Measurements from ENCODE around the gene SETD5. TPM values are rescaled to one million over a fixed set of nuclear protein-coding genes. Genes with fewer than 3 reads are reported as not detected.

The SETD5 gene
- total RNA-seq, 1 donor from 2014 or later: 167 TPM

GRCh38 chr3:9400616-9401015 is 3.2 kb downstream of the SETD5 start:
- no peaks in the 10 kb centered on the region for H3K36me3 ChIP-seq (ENCODE audit: insufficient read depth, low read length)
- H3K27me3 Mint-ChIP-seq (ENCODE audit: low read depth, unreplicated experiment): no peaks in the 10 kb centered on the region
- peaks cover 3% of the 10 kb centered on the region for H3K36me3 Mint-ChIP-seq (ENCODE audit: low read depth, unreplicated experiment)
- H3K9me3 Mint-ChIP-seq (ENCODE audit: unreplicated experiment): no peaks in the 10 kb centered on the region
- no peaks in the 10 kb centered on the region for H3K9me3 ChIP-seq (ENCODE audit: insufficient read depth, low read depth, low read length)
- H3K4me3 Mint-ChIP-seq (ENCODE audit: unreplicated experiment): peak overlapping the region; percentile 99
- DNase-seq (ENCODE audit: low read depth): no peak
- peaks cover 76% of the 10 kb centered on the region for H4K20me1 ChIP-seq (ENCODE audit: insufficient read depth, low read length)
- peak overlapping the region; percentile 82 for H3K27ac Mint-ChIP-seq (ENCODE audit: unreplicated experiment)
- H3K9ac ChIP-seq (ENCODE audit: low read length): peak overlapping the region; percentile 54
- H3K4me1 ChIP-seq (ENCODE audit: insufficient read depth, low read length): peaks cover 46% of the 10 kb centered on the region
- H3K4me2 ChIP-seq (ENCODE audit: low read length): peak overlapping the region; percentile 93
- no peak overlapping the region for H2AFZ ChIP-seq (ENCODE audit: low read depth, low read length)
- TF ChIP-seq, protein P1, sequence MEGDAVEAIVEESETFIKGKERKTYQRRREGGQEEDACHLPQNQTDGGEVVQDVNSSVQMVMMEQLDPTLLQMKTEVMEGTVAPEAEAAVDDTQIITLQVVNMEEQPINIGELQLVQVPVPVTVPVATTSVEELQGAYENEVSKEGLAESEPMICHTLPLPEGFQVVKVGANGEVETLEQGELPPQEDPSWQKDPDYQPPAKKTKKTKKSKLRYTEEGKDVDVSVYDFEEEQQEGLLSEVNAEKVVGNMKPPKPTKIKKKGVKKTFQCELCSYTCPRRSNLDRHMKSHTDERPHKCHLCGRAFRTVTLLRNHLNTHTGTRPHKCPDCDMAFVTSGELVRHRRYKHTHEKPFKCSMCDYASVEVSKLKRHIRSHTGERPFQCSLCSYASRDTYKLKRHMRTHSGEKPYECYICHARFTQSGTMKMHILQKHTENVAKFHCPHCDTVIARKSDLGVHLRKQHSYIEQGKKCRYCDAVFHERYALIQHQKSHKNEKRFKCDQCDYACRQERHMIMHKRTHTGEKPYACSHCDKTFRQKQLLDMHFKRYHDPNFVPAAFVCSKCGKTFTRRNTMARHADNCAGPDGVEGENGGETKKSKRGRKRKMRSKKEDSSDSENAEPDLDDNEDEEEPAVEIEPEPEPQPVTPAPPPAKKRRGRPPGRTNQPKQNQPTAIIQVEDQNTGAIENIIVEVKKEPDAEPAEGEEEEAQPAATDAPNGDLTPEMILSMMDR (IDR thresholded peaks at IDR 0.05; ENCODE audit: insufficient read depth, low read depth, low read length): no peak
- TF ChIP-seq EZH2 (IDR thresholded peaks at IDR 0.05; ENCODE audit: insufficient read depth, low read length): no peak
- H3K27me3 ChIP-seq (ENCODE audit: insufficient read depth, low read length): no peaks in the 10 kb centered on the region
- peak overlapping the region; percentile 99 for H3K27ac ChIP-seq (ENCODE audit: low read depth, low read length)
- peaks cover 21% of the 10 kb centered on the region for H3K4me1 Mint-ChIP-seq (ENCODE audit: low read depth, unreplicated experiment)
- H3K4me3 ChIP-seq (ENCODE audit: insufficient read depth, low read depth, low read length): peak overlapping the region; percentile 45
- FAIRE-seq: no peak
- peaks cover 85% of the 10 kb centered on the region for H3K79me2 ChIP-seq (ENCODE audit: insufficient read depth, low read length)

GRCh38 chr3:9401986-9402385 is 4.6 kb downstream of the SETD5 start:
- peaks cover 85% of the 10 kb centered on the region for H4K20me1 ChIP-seq (ENCODE audit: insufficient read depth, low read length)
- no peaks in the 10 kb centered on the region for H3K9me3 Mint-ChIP-seq (ENCODE audit: unreplicated experiment)
- peak overlapping the region; percentile 99 for H3K4me3 Mint-ChIP-seq (ENCODE audit: unreplicated experiment)
- peak overlapping the region; percentile 93 for H3K4me2 ChIP-seq (ENCODE audit: low read length)
- peak overlapping the region; percentile 21 for H3K4me3 ChIP-seq (ENCODE audit: insufficient read depth, low read depth, low read length)
- no peak for FAIRE-seq
- H3K27ac Mint-ChIP-seq (ENCODE audit: unreplicated experiment): peak overlapping the region; percentile 83
- no peaks in the 10 kb centered on the region for H3K36me3 ChIP-seq (ENCODE audit: insufficient read depth, low read length)
- no peaks in the 10 kb centered on the region for H3K9me3 ChIP-seq (ENCODE audit: insufficient read depth, low read depth, low read length)
- DNase-seq (ENCODE audit: low read depth): no peak
- peak overlapping the region; percentile 42 for H3K9ac ChIP-seq (ENCODE audit: low read length)
- H3K79me2 ChIP-seq (ENCODE audit: insufficient read depth, low read length): peaks cover 93% of the 10 kb centered on the region
- peaks cover 43% of the 10 kb centered on the region for H3K4me1 ChIP-seq (ENCODE audit: insufficient read depth, low read length)
- H3K27me3 Mint-ChIP-seq (ENCODE audit: low read depth, unreplicated experiment): no peaks in the 10 kb centered on the region
- TF ChIP-seq EZH2 (IDR thresholded peaks at IDR 0.05; ENCODE audit: insufficient read depth, low read length): no peak
- TF ChIP-seq, protein P1 (IDR thresholded peaks at IDR 0.05; ENCODE audit: insufficient read depth, low read depth, low read length): no peak
- peaks cover 3% of the 10 kb centered on the region for H3K36me3 Mint-ChIP-seq (ENCODE audit: low read depth, unreplicated experiment)
- H3K27ac ChIP-seq (ENCODE audit: low read depth, low read length): peak overlapping the region; percentile 29
- H2AFZ ChIP-seq (ENCODE audit: low read depth, low read length): no peak overlapping the region
- H3K27me3 ChIP-seq (ENCODE audit: insufficient read depth, low read length): no peaks in the 10 kb centered on the region
- peaks cover 24% of the 10 kb centered on the region for H3K4me1 Mint-ChIP-seq (ENCODE audit: low read depth, unreplicated experiment)

- no peaks in the 10 kb centered on the region for H3K9me3 ChIP-seq (ENCODE audit: insufficient read depth, low read depth, low read length)
- peak overlapping the region; percentile 93 for H3K4me2 ChIP-seq (ENCODE audit: low read length)
- H3K9ac ChIP-seq (ENCODE audit: low read length): peak overlapping the region; percentile 42
- H3K27ac ChIP-seq (ENCODE audit: low read depth, low read length): peak overlapping the region; percentile 29
- DNase-seq (ENCODE audit: low read depth): no peak
- H3K36me3 ChIP-seq (ENCODE audit: insufficient read depth, low read length): no peaks in the 10 kb centered on the region
- peaks cover 92% of the 10 kb centered on the region for H4K20me1 ChIP-seq (ENCODE audit: insufficient read depth, low read length)
- no peak for FAIRE-seq
- H3K27ac Mint-ChIP-seq (ENCODE audit: unreplicated experiment): peak overlapping the region; percentile 83
- H3K4me1 Mint-ChIP-seq (ENCODE audit: low read depth, unreplicated experiment): peaks cover 26% of the 10 kb centered on the region
- peaks cover 100% of the 10 kb centered on the region for H3K79me2 ChIP-seq (ENCODE audit: insufficient read depth, low read length)
- TF ChIP-seq, protein P1 (IDR thresholded peaks at IDR 0.05; ENCODE audit: insufficient read depth, low read depth, low read length): no peak
- TF ChIP-seq EZH2 (IDR thresholded peaks at IDR 0.05; ENCODE audit: insufficient read depth, low read length): no peak
- H3K27me3 ChIP-seq (ENCODE audit: insufficient read depth, low read length): no peaks in the 10 kb centered on the region
- H3K4me1 ChIP-seq (ENCODE audit: insufficient read depth, low read length): peaks cover 43% of the 10 kb centered on the region
- peak overlapping the region; percentile 99 for H3K4me3 Mint-ChIP-seq (ENCODE audit: unreplicated experiment)
- H3K36me3 Mint-ChIP-seq (ENCODE audit: low read depth, unreplicated experiment): peaks cover 3% of the 10 kb centered on the region
- H3K4me3 ChIP-seq (ENCODE audit: insufficient read depth, low read depth, low read length): peak overlapping the region; percentile 21
- no peaks in the 10 kb centered on the region for H3K27me3 Mint-ChIP-seq (ENCODE audit: low read depth, unreplicated experiment)
- no peak overlapping the region for H2AFZ ChIP-seq (ENCODE audit: low read depth, low read length)
- H3K9me3 Mint-ChIP-seq (ENCODE audit: unreplicated experiment): no peaks in the 10 kb centered on the region
Observed at GRCh38 chr3:9402410-9403228, 5.2 kb downstream of the SETD5 start.

Measured in astrocyte (in vitro differentiated cells and primary cell).